Tibial nerve (tissue), 4 donors: ENCODE measurements around the gene TPD52L1.

Source experiments
- EP300 ChIP-seq, 2 donors: sonication (generic); formaldehyde crosslinking; IDR thresholded peaks; one replicate each; pipeline ENCODE4 v1.6.1; 2017; ENCODE audit warnings: antibody characterized with exemption in 2 of 2, mild to moderate bottlenecking in 1 of 2
- POLR2A ChIP-seq, 2 donors: fragments of 450-650 bp; IDR thresholded peaks; one replicate each; pipeline ENCODE4 v1.6.1; 2017; ENCODE audit warnings: antibody characterized with exemption in 2 of 2, mild to moderate bottlenecking in 2 of 2, moderate library complexity in 2 of 2
- TF ChIP-seq, protein P1 (sequence below), 5 experiments: fragments of 200-600 bp in 3 of 5; fragments of 450-650 bp in 2 of 5; sonication (generic) in 3 of 5; IDR thresholded peaks; one replicate each; pipeline ENCODE4 v1.5.1; 2016 to 2019; ENCODE audit warnings: antibody characterized with exemption in 5 of 5, mild to moderate bottlenecking in 3 of 5, moderate library complexity in 2 of 5

DNA sequence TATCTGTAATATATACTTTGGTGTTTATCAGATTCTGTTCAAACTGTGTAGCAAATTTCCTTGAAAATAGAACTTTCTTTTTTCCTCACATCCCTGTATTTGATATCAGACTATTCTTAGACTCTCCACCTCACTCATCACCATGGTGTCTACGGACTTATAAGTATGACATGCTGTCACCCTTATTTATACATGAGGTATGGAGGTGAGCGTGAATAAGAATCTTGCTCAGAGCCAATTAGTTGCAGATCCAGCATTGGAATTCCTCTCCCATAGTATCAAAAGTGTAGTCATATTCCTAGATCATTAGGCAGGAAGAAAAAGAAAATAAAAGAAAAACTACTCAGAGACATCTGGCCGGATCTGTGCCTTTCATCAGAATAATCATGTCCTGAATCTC is 43.0 kb downstream of the TPD52L1 start:
- TF ChIP-seq, protein P1, sequence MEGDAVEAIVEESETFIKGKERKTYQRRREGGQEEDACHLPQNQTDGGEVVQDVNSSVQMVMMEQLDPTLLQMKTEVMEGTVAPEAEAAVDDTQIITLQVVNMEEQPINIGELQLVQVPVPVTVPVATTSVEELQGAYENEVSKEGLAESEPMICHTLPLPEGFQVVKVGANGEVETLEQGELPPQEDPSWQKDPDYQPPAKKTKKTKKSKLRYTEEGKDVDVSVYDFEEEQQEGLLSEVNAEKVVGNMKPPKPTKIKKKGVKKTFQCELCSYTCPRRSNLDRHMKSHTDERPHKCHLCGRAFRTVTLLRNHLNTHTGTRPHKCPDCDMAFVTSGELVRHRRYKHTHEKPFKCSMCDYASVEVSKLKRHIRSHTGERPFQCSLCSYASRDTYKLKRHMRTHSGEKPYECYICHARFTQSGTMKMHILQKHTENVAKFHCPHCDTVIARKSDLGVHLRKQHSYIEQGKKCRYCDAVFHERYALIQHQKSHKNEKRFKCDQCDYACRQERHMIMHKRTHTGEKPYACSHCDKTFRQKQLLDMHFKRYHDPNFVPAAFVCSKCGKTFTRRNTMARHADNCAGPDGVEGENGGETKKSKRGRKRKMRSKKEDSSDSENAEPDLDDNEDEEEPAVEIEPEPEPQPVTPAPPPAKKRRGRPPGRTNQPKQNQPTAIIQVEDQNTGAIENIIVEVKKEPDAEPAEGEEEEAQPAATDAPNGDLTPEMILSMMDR (IDR thresholded peaks at IDR 0.05) = no peak
- no peak for TF ChIP-seq POLR2A (IDR thresholded peaks at IDR 0.05)
- no peak for TF ChIP-seq EP300 (IDR thresholded peaks at IDR 0.05)
